ENCODE results near the gene ARHGEF4.
A peak's percentile ranks its signal among the peaks of the same experiment; 100 is the strongest.

ARHGEF4 gene

DNA sequence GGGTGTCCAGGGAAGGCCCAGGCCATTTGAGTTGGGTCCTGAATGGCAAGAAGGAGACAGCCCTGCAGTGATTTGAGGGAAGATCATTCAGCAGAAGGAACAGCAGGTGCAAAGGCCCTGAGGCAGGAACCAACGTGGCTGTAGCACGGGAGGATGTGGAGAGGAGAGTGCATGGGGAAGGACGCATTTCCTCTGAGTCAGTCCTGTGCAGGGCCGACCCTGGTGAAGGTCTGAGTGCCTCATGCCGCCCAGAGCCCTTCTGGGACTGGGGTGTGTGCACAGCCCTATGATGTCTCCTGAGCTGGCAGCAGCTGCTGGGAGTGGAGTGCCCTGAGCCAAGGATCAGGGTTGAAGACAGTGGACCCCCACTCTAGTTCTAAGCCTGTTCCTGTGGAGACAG lies 17.9 kb upstream of the ARHGEF4 start:
- DNase-seq (ENCODE audit: low read depth) = no peak

DNA sequence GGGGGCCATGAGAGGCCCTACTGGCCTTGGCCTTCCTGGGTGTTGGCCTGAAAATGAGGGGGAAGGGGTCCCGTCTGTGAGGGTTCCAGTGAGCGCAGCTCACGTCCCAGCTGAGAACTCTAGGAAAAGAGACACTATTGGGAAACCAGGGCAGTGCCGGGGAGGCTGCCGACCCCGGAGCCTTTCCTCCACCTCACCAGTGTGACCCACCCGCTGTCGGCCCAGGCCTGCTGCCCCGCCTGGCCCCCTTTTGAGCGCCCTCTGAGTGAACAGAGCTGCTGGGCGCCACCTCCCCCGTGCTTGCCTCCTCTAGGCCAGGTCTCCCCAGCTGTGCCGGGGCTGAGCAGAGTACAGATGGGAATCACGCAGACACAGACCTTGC lies 17.5 kb upstream of the ARHGEF4 start:
- no peak for DNase-seq (ENCODE audit: low read depth)

DNA sequence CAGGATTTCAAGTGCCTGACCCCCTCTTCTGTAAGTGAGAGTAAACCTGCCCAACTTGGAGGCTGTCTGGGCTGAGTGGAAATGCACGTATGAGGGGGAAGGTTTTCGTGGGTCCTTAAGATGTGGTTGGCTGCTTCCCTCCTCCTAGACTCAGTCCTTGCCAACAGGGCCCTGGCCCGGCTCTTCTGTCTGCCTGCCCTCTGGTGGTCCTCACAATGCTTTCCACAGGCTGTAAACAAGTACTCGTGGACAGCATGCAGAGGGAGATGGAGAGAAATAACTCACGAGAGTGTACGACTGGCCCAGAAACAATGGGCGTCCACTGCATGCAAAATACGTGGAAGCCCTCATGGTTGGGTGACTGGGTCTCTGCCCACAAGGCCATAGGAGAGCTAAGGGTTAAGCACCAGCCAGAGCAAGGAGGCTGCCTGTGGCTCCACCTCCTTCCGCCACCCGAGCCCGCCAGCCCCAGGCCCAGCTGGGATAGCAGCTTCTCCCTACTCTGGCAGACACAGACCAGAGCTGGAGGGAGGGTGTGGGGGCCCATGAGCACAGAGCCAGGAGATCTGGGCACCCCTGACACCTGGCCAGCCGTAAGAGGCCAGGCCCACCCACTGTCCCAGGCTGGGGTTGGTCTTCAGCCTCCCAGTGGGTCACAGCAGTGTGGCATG lies 17.0 kb upstream of the ARHGEF4 start:
- DNase-seq (ENCODE audit: low read depth) = no peak

DNA sequence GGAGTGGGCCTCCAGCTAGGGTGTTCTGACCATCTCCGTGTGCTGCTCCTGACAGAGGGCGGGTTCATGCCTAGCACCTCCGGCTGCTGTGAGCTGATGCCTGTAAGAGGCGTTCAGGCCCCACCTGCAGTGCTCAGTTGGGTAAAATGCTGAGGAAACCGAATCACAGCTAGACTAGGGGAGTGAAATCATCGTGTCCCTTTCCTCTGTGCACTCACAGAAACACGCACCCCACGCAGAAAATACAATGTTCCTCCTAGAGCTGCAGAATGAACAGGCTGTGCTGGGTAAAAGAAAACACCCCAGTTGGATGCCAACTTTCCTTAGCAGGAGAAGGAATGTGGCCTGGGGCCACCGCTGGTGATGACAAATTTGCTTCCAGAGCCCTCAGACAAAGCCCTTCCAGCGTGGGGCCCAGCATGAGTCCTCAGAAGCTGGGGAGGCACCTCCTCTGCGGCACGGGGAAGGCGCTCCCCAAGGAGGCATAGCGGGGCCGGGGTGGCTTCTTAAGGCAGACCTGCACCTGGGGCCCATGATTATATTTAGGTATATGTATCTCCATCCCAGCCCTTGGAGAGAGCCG lies 16.3 kb upstream of the ARHGEF4 start:
- DNase-seq (ENCODE audit: low read depth) = no peak

DNA sequence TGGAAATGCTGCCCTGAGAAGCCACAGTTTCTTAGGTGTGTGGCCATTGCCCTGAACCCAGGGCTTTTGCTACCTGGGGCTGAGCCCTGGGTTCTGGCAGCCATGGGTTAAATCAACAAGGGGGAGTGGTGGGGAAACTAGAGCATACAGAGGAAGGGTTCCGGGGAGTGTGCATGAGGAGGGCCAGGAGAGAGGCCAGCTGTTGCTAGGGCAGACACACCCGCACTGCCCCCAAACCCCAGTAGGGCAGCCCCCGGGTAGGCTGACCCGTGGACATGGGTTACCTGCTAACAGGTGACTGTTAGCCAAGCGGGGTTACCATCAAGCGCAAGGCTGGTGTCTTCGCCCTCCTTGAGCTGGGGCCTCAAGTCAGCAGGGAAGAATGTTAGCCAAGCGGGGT lies 14.8 kb upstream of the ARHGEF4 start:
- no peak for DNase-seq (ENCODE audit: low read depth)

DNA sequence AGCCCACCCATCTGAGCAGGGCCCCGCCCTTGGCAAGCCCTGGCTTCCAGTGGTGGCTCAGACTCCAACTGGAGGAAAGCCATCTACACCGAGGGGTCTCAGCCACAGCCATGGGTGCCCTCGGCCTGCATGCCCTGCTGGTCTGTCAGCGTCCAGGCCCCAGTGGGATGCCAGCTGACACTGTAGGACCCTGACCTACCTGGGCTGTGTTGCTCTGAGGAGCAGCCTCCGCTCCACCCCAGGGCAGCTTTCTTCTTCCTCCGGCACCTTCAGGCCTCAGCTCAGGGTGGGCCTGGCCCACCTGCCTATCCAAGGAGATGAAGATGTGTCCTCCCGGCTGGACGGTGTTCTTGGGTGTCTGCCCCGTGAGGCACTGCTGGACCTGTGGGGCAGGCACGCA lies 13.9 kb upstream of the ARHGEF4 start:
- DNase-seq (ENCODE audit: low read depth) = no peak

DNA sequence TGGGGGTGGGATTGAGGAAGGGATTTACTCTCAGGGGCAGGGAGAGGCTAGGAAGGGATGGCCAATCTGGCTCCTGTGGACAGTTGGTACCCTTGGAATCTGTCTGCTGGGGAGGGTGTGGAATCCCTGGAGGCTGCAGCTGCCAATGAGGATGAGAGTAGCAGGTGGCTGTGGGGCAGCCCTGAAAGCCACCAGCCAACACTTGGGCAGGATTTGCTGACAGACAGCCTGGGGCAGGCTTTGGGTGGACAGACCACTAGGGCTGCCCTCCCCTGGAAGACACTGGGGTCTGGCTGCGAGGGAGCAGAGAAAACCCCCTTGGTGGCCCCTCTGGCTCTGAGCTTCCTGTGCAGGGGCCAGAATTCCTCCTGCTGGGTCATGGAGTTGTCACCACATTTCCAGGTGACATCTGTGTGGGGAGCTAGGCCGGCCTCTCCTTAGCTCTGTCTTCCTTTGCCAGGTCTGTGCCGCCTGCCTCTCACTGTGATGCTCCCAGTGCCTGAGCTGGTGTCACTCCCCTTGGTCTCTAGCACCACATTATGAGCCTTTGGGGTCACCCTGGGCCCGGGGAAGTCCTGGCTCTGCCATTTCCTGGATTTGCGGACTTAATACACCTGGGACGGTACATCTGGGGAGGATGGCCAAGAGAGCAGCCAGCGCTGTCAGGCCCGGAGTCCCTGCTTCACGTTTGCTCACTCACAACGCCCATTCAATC lies 13.4 kb upstream of the ARHGEF4 start:
- DNase-seq (ENCODE audit: low read depth) = no peak

DNA sequence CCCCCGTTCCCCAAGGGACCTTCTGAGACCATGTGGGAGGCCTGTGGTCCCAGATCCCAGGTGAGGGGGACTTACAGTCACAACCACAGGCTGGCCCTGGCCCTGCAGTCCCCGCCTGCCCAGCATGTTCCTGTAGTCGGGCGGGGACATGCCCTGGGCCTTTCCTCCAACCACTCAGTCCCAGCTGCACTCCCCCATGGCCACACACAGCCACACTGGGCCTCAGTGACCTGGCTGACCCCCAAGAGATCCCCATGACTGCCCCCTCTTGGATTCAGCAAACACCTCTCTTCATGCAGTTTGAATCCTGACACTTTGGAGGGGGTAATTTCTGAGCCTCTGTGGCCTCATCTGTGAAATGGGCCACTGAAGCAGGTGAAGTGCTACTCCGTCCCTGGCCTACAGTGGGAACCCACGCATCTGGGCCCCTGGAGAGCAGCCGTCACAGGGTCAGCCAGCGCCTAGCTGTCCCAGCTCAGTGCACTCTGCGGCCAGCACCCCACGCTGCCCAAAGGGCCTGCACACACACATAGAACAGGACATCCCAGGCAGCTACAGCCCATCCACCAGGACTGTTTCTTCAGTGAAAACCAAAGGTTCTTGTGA lies 12.7 kb upstream of the ARHGEF4 start:
- no peak for DNase-seq (ENCODE audit: low read depth)

DNA sequence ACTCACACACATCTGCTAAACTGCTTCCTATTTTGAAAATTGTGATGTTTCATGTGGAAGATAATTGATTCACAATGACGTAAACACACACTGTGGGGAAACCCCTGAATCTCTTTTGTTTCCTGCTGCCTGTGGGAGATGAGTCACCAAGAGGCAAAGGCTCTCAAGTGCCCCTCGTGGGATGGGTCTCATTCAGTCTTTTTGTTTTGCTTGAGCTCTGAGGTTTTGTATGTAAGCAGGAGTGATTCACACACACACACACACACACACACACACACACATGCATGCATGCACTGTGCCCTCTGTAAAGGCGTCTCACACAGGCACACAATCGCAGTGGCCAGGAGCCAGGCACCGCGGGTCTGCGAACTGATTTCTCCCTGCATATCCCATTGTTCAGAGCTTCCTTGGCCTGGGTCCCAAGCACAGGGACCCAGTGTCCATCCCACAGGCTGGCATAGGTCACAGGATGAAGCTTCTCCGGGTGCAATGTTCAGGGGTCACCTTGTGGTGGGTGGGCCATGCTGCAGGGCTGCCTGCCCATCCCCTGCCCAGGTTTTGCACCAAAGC lies 12.1 kb upstream of the ARHGEF4 start:
- DNase-seq (ENCODE audit: low read depth) = peak; percentile 13

DNA sequence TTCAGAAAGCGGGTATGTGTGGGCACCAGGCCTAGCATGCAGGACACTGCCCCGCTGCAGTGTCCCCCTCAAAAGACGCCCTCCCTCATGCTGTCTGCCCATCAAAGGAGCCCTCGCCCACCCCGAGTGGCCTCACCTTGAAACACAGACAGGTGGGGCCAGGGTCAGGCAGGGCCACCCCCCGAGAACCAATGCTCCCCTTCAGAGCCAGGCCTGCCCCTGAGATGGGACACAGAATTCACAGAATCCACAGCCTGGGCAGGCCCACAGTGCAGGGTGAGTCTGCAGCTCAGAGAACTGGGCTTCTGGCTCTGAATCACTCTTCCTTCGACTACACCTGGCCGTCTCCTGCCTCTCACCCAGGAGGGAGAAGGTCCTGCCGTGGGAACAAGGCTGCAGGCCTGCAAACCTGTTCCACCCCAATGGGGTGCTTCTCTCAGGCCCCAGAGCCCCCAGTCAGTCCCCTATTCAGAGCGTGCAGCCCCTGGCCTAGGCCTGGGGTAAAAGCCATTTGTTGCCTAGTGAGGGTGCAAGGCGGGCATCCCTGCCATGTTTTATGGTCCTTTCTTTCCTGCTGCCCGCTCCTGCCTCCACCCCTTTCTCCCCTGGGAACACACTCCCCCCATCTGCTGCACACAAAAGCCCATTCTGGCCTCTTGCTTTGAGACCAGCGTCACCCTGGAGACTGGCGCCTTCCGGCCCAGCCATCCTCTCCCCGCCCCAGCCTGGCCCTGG lies 11.3 kb upstream of the ARHGEF4 start:
- no peak for DNase-seq (ENCODE audit: low read depth)

DNA sequence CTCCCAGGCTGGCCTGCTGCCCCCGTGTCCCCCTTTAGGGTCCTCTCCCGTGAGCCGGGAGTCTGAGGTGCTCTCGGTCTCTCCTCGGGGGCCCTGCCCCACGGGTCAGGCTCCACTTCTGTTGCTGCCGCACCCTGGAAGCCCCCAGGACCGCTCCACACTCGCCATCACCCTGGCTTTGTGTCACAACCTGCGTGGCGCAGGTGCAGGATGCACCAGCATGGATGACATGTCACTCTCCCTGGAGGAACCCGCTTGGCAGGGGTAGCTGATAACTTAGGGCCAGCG lies 10.8 kb upstream of the ARHGEF4 start:
- DNase-seq (ENCODE audit: low read depth) = no peak

DNA sequence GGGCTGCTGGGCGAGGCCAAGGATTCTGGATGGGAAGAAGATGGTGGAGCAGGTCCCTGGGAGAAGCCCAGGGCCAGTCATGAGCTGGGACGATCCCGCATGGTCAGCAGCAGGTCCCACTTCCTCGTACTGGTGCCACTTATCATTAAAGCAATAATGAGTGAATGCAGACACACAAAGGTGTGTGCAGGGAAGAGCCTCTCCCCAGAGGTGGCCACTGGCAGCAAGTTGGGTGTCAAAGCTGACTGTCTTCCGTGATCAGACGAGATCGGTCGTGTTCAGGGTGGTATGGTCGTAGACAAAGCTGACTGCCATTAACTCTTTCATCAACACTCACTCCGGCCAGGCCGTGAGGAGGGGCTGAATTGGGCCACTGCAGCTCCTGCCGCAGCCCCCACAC lies 10.3 kb upstream of the ARHGEF4 start:
- no peak for DNase-seq (ENCODE audit: low read depth)

DNA sequence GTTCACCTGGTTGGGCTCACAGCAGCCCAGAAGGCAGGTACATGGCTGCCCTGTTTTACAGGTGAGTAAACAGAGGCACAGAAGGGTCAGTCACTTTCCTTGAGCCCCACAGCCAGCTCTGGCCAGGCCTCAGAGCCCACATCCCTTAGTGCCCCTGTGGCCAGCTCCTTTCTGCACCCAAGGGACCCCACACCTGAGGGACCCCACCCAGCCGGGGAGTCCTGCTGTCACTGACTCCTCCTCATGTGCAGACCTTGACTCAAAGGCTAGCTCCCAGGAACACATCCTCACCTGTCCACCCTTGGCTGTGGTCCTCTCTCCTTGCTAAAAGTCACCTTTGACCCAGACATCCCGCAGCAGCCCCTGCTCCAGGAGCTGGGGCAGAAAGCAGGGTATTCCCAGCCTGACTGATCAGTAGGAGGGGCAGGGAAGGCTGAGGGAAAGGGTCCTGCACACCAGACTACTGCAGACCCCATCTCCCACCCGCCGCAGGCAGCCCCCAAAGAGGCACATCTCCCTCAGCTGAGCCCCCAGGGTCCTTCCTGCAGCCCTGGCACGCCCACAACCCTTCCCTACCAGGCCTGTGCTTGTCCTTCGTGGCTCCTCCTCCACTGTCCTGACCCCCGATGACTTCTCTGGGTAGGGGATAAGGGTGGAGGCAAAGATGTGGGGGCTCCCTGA lies 9.8 kb upstream of the ARHGEF4 start:
- DNase-seq (ENCODE audit: low read depth) = no peak

DNA sequence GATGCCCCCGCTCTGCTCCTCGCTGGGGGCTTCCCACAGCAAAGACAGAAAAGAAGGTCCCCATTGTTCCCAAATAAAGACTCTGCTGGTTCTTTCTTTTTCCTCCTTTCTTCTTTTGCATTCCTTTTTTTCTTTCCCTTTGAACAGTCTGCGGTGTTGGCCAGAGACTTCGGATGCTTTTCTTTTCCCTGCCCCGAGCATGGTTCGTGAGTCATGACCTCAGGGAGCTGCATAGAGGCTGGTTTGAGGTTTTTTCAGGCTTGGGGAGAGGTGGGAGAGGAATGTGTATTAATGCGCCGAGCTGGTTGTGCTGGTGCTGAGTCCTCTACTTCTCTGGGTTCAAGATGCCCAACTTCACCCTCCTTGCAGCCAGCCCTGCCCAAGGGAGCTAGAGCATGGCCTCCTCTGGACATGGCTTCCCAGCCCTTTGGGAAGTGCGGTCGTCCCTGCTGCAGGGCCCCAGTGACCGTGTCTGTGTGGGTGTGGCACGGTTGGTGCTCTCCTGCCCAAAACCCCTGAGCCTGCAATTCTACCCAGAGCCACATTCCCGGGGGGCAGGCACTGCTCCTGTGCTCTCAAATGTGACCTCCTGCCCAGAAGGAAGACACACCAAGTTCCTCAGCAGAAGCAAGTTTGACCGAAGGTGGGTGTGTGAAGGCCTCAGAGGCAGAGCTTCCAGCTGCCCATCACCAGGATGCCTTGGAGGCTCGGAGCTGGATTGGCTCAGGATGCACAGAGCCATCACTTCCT lies 9.0 kb upstream of the ARHGEF4 start:
- DNase-seq (ENCODE audit: low read depth) = no peak

DNA sequence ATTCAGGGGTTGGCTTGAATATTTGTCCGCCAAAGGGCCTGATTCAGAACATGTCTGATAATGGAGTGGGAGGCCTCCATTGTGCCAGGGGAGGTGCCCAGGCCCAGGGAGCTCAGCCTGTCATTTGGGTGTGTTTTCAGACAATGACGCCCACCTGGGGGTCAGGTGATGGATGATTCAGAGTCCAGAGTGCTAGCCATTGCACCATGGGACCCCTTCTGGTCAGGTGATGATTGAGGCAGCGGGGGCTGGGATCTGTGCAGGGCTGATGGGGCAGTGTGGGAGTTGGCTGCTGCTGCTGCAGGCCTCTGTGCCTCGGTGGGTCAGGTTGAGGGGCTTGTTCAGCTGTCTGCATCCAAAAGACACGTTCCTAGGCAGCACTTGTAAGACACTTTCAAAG lies 8.3 kb upstream of the ARHGEF4 start:
- DNase-seq (ENCODE audit: low read depth) = no peak

DNA sequence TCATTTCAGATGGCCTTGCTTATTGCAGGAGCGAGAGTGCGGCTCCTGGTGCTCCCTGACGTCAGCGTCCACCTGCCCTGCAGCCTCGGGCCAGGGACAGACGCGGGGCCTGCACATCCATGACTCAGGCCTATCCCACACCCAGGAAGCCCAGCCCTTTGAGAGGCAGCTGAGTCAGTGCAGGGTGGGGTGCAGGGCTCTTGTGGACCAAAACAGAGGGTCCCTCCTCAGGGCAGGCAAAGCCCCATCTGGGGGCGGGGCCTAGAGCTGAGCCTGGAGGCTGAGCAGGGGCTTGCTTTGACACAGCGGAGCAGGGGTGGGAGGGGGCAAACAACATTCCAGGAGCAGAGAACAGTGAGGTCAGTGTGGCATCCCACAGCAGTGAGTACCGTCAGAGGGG lies 7.7 kb upstream of the ARHGEF4 start:
- DNase-seq (ENCODE audit: low read depth) = no peak

DNA sequence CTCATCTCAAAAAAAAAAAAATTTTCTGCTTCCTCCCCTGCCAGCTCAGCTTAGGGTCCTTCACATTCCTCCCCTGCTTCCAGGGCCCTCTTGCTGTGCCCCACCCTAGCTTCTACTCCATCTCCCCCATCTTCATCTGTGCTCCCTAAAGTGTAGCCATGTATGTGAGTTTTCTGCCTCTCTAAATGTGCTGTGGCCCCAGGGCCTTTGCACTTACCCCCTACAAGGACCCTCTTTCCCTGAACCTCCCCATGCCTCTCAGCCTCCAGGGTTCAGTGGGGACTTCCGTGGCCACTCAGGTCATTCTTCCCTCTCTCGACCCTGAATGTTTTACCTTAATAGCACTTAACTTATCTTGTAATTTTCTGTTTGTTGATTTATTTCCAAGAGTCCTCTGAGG lies 6.2 kb upstream of the ARHGEF4 start:
- no peak for DNase-seq (ENCODE audit: low read depth)

DNA sequence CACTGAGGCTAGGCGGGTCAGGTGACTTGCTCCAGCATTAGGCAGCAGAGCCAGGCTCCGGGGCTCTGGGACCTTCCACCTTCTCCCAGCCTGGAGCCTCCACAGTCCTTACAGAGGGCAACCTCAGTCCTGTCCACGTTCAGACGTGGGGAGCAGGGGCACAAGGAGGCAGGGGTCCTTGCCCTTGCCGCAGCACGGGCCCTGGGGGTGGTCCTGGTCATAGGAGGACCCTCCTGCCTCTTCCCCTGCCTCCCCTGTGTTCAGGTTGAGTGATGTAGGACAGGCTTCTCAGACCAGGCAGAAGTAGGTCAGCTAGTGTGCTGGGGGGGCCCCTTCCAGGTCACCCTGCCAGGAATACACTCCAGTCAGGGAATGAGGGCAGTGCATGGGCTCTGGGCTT lies 5.4 kb upstream of the ARHGEF4 start:
- DNase-seq (ENCODE audit: low read depth) = no peak

DNA sequence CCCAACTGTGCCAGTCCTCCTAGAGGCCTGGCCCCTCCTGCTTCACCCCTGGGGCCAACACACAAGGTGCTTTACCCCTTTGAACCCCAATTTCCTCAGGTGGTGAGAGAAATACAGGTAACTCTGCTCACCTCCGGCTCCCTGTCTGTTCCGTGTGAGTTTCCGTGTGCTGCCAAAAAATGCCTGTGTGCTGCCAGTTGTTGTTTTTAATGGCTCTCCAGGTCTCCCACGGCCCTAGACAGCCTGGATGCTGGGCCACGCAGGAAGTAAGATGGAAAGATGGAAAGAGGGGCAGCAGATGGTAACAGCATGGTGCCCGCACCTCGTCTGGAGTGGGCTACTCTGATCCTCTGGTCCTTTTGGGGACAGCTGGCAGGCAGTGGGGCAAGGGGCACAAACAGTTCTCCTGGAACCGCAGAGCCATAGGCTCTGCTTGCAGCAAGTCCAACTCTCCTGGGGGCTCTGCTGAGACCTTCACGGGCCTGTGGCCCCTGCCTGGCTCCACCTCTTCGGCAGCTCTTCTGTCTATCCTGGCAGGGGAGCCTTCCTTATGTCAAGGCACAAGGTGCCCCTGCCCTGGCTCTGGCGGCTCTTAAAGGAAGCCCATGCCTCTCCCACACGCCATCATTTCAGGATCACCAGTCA lies 4.3 kb upstream of the ARHGEF4 start:
- no peak for DNase-seq (ENCODE audit: low read depth)

DNA sequence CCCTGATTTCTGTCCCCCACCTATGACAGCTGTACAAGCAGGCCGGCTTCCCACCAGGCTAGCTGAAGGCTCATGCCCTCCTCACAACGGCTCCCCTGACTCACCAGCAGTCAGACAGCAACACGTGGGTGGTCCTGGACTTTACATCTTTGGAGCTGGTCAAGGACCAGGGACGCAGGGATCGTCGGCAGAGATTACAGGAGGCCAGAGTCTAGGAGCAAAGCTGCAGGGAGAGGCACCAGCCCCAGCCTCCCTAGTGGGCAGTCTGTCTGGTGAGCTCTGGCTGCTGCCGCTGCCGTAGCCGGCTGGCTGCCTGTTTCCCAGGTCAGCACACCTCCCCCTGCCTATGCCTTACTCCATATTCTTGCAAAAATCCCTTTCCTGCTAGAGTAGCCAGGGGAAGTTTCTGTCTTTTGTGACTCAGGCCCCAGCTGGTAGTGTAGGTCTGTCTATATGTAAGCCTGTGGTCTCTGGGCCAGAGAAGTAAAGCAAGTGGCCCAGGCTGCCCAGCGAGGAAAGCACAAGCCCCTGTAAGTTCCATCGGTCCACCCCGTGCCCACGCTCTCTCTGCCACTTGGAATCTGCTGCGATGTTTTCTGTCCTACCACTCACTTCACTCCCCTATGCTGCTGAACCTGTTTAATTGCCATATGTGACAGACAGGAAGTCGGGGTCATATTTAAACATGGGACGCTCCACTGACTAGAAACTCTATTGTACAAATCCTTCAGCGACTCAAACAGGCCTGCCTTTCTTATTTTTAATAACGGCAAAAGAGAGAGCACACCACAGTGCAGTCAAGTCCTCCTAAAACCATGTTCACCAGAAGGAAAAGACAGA lies 2.4 kb upstream of the ARHGEF4 start:
- no peak for DNase-seq (ENCODE audit: low read depth)
